GM18909 (cell line): ENCODE data around the gene MZF1.
"Not testable (repeated sequence)": the region's sequence is repeated elsewhere in the genome, so short reads cannot be mapped to it uniquely, and the experiment has no call there.

Experiments
- ATAC-seq: cut with Tn5 transposase; IDR thresholded peaks from one replicate; pipeline ENCODE4 v1.9.1; 2021; ENCODE audit warnings: mild to moderate bottlenecking; ENCODE audit not compliant: unreplicated experiment, poor library complexity

MZF1 gene

DNA sequence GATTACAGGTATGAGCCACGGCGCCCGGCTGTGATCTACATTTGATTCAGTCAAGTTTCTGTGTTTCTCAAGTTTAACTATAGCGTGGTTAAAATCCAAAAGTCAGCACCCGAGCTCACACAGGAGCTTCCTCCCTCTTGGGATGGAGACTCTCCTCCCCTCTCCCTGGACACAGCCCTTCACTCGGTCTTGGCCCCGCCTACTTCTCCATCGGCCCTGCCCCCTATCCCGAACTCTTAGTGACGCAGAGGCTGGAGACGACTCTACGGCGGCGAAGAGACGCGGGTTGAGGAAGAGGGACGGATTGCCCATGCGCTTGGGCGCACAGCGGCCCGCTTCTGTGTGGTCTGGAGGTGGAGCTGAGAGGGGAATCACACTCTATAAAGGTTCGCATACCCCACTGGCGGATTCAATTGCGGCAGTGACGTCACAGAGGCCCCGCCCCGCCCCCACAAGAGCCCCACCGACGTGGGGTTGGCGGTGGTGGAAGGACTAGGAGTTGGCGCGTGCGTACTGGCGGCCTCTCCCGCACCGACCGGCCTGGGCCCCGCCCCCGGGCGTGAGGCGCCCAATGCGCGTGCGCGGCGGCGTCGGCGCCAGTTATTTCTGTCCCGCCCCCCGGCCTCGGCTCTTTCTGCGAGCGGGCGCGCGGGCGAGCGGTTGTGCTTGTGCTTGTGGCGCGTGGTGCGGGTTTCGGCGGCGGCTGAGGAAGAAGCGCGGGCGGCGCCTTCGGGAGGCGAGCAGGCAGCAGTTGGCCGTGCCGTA, 29.1 kb downstream of the MZF1 start, which contains the start of gene TRIM28:
Gene TRIM28, plus strand, starts transcription at position 239 of the 765 bp plus-strand sequence. CDS start 694 bp downstream, outside the sequence.
- ATAC-seq: peak; percentile 78

DNA sequence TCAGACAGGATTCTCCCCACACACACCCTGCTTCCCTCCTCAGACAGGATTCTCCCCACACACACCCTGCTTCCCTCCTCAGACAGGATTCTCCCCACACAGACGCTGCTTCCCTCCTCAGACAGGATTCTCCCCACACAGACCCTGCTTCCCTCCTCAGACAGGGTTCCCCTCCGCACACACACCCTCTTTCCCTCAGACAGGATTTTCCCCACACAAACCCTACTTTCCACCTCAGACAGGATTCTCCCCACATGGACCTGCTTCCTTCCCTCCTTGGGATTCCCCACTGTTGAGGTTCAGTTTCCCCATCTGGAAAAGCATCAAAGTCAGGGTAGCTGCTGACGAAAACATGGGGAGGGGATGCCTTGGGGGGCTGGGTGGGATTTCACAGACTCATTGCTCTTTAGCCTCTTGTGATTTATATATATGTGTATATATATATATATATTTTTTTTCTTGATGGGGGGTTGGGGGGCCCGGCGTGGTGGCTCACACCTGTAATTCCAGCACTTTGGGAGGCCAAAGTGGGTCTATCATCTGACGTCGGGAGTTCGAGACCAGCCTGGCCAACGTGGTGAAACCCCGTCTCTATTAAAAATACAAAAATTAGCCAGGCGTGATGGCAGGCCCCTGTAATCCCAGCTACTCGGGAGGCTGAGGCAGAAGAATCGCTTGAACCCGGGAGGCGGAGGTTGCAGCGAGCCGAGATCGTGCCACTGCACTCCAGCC, 30.3 kb downstream of the MZF1 start:
- ATAC-seq: not testable (repeated sequence)

DNA sequence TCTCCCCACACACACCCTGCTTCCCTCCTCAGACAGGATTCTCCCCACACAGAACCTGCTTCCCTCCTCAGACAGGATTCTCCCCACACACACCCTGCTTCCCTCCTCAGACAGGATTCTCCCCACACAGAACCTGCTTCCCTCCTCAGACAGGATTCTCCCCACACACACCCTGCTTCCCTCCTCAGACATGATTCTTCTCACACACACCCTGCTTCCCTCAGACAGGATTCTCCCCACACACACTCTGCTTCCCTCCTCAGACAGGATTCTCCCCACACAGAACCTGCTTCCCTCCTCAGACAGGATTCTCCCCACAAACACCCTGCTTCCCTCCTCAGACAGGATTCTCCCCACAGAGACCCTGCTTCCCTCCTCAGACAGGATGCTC, 34.0 kb downstream of the MZF1 start:
- not testable (repeated sequence) for ATAC-seq

DNA sequence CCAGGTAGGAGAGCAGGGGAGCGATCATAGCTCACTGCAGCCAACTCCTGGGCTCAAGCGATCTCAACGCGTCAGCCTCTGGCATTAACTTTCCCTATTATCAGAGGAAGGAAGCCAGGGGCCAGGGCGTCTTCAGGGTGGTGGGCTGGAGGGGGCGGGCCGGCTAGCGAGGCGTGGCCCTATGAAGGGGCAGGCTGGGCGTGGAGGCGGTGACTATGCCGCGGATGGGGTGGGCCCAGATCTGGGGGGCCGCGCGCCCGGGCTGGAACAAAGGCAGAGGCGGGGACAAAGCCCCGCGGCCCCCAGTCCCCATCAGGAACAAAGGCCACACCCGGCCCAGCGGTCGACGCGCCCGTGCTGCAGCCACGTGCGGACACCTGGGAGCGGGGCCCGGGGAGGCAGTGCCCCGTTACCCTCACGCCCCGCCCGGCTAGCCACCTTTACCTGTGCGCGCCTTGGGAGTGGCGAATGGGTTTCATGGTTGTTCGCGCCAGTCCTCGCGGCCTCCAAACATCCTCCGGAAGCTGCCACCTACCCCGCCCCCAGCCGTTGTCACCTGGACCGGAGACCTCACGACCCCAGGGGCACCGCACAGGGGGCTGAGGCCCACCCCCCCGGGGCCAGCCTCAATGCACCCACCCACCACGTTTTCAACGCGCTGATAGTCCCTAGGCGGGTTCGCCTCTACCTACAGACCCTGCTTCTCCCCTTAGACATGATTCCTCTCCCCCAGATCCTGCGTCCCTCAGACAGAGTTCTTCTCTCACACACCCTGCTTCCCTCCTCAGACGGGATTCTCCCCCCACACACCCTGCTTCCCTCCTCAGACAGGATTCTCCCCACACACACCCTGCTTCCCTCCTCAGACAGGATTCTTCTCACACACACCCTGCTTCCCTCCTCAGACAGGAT, 34.6 kb downstream of the MZF1 start:
- ATAC-seq: no peak

DNA sequence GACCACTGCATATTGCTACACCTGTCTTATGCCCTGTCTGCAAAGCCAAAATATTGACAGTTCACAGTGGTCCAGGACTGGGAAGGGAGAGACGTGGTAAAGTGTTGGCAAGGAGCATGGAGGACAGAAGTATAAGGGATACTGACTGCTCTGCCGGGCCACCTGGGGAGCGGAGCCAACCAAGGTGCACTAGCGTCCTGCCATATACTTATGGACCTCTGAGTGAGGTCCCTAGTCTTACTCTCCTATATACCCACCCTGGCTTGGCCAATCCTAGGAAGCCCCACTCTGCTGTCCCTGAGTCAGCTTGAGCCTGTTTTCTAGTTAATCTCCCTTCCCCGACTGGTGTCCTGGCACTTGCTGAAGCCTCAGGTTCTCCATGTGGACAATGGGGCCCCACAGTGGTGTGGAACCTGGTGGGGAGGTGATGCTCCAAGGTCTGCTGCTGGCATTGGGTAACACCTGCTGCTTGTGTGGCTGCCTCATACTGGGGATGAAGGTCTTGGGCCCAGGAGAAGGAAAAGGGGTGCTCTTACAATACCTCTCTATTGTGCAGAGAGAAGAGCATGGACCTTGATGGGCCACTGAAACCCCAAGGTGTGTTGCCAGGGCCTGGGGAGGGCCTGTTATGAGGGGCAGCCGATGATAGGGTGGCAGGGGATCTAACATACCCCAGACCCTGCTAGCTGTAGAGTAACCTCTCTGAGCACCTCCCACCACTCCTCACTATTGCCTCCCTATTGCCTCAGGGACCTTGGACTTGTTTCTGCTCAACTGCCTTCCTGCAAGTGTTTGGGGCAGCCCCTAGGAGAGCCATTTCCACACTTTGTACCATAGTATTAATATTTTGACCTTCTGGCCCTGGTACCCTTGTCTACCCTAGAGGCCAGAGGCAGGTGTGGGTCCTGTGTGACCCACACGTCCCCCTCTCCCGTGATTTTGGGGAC, 36.0 kb downstream of the MZF1 start:
- ATAC-seq: no peak

DNA sequence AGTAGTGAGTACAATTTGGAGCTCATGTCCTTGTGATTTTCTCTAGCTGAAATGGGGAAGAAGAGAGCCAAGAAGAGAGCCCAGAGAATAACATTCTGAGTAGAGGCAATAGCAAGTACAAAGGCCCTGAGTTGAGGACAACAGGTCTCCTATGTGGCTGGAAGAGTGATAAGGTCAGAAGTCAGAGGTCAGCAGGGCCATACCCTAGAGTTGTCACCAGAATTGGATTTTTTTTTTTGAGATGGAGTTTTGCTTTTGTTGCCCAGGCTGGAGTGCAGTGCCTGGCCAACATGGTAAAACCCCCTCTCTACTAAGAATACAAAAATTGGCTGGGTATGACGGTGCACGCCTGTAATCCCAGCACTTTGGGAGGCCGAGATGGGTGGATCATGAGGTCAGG, 37.3 kb downstream of the MZF1 start:
- no peak for ATAC-seq

DNA sequence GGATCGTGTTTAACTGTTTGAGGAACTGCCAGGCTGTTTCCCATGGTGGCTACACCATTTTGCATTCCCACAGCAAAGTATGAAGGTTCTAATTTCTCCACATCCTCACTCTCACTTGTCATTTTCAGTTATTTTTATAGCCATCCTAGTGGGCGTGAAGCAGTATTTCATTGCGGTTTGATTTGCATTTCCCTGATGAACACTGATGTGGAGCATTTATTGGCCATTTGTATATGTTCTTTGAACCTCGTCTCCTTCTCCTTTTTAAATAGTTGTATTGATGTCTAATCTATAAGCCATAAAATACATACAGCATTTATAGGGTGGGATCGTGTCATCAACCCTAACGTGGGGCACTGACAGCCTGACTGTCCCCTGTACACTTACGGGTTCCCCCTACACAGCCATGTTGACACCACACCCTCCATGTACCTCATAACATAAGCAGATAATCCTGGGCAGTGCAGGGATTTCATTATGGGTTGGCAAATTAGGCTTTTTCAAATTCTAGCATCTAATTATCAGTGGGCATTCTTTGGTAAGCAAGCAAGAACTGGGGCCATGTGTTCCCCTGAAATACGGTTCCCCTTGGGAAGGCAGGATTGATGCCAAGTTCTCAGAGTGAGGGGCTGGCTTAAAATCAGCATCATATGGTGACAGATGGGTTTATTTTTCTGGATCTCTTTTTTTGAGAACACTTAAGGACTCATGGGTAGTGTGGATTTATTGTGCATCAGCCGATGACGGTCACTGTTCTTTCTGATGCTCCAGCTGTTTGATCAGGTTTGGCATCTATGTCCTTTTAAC, 41.9 kb downstream of the MZF1 start:
- ATAC-seq: no peak

DNA sequence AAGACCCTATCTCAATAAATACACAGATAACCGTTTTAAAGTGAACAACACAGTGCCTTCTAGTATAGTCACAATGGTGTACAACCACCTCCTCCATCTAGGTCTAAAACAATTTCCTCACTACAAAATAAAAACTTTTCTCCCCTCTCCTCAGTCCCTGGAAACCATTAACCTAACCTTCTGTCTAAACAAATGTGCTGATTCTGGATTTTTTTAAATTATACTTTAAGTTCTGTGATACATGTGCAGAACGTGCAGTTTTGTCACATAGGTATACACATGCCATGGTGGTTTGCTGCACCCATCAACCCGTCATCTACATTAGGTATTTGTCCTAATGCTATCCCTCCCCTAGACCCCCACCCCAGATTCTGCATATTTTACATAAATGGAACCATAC, 43.7 kb downstream of the MZF1 start:
- ATAC-seq: no peak

DNA sequence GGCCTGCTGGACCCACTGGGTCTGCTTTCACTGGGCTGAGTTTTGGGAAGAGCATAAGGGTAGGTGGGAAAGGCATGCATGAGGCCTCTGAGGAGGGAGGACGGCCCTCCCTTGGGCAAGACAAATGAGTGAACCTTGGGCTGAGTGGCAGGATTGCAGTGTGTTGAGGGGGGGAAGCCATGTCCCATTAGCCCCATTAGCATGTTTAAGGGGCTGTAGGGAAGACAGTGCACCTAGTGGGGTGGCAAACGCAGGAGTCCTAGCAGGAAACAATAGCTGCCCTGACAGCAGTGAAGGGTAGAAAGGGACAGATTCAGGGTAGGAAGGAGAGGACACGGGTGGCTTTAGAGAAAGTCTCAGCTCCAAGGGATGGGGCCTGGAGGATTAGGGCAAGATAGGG, 50.4 kb downstream of the MZF1 start:
- no peak for ATAC-seq

DNA sequence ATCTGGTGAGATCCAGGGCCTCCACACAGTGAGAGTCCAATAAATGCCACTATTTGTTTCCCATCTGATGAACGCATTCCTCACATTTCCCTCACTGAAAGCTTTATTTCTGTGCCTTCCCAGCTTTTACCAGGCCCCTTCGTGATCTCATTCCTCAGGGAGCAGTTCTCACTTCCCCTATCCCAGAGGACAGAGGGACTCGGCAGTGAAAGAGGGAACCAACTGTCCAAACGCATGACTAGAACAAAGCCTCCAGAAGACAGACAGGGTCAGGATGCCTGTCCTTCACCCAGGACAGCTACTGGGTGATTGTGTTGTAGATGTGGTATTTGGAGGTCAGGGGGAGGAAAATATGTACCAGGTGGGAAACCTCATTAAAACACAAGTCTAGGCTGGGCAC, 51.5 kb downstream of the MZF1 start:
- ATAC-seq: no peak

DNA sequence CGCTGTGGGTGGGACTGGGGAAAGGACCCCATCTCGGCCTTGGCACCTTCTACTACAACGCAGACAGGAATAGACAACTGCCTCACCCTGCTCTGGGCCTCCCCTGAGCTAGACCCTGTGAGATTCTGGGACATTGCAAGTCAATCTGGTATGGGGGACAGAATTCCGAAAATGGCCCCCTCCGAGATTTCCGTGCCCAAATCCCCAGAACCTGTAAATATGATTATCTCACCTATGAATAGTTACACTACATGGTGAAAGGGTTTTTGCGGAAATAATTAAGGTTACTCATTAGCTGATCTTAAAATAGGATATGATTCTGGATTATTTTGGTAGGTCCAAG, 52.9 kb downstream of the MZF1 start:
- no peak for ATAC-seq

DNA sequence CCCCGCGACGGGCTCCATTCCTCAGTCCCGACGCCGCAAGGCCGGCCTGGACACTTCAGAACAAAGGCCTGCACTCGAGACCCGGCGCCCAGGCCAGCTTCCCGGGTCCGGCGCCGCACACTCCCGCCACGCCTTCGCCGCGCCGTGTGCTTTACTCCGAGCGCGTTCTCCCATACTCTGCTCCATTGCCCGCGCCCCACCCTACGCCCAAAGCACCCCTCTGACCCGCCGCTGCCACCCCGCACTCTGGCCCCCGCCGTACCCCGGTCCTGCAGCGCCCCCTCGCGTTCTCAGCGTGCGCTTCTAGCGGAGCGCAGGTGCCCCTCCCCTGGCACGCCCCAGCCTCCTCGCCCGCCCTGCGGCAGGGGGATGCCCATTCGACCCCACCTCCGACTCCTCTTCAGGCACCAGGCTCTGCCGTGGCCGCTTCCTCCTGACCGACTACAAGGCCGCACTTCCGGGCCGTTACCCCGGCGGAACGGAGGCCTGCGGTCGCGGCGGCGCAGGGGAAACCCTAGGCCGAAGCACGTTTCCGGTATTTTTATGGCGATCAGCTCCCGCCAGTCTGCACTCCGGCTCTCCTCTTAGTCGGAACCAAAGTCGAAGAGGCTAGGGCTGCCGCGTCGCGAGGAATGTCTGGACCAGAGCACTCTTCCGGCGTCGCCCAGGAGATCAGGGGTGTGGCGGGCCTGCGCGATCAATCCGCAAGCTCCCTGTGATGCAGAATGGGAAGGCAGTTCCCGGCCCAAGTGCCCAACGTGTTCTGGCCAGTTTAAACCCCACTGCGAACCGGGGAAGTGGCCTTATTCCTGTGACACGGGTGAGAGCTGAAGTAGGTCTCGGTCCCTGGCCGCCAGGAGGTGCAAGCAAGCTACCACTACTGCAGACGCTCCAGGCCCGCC, 53.5 kb downstream of the MZF1 start, which contains the start of gene ZBTB45:
Gene ZBTB45, minus strand, starts transcription at position 456 of the 902 bp plus-strand sequence. CDS start 2,137 bp downstream, outside the sequence.
- peak; percentile 83 for ATAC-seq

DNA sequence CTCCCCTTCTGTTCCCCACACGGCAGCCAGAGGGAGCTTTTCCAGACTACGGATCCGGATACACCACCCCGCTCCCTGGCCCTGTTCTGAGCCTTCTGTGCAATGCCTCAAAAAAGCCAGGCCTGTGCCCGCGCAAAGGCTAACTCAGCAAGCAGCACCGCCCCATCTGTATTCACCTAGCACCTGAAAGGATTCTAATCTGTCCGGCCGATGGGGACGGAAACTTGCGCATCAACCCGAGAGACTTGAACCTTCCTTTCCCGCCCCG, 54.1 kb downstream of the MZF1 start:
- peak; percentile 2 for ATAC-seq

DNA sequence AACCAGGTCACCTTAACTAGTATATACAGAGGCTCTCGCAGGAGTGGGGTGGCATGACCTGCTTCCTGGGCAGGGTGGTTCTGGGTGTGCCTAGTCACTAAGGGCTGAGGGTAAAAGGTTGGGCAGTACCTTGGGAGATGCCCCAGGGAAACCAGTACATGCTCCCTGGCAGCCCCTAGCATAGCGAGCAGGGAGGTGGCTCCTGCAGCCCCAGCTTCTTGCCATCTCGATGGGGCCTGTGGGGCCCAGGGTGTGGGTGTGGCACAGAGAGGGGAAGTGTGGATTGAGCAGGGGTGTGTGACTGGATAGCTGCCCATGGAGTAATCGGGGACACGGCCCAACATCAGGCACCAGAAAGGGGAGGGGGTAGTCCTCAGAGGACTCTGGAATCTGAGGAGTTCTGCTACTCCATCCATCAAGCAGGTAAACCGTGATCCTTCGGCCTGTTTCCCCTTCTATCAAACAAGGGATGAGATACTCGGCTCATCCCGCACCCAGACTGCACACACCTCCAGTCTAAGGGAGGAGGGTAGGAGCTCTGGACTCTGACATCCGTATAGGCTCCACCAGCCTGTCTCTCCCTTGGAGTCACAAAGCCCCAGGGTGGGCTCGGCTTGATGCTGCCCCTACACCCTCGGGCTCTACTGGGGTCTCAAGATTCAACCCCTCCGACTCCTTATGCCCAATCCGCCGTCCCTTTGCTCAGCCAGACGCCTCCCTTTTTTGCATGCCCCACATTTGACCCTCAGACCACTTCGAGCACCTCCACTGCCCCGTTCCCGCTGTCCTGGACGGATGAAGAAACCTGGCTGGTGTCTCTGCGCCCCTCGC, 54.7 kb downstream of the MZF1 start:
- ATAC-seq: no peak

DNA sequence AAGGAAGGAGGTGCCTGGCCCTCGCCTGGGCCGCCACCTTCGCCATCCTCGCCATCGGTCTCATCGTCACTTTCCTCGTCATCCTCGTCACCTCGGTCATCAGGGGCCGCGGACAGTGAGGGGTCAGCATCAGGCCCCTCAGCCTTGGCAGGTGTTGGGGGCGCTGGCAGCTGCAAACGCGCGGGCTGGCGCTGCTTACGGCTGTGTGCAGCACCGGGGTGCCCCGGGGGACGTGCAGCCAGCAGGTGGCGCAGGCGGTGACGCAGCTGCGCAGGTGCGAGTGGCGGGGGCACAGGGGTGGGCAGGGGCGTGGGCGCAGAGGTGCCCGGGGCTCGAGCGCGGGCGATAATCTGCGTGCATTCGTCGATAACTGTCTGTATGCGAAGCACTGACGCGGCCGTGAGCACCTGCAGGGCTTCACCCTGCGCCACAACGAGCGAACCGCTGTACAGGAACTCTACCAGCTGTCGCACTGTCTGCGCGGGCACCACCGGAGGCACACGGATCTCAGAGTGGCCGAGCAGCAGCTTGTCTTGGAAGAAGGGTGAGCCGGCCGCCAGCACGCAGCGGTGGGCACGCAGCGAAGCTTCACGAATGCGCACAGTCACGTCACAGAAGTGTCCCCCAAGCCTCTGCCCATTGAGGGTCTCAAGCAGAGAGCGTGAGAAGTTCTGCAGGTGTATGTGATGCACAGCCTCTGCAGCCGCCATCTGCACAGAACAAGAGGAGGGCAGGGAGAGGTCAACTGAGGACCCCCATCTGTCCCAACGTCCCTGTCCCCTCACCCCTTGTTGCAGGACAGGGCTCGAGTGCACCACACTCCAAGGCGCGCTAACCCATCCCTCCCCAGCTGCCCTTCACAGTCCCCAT, 55.9 kb downstream of the MZF1 start:
- no peak for ATAC-seq

DNA sequence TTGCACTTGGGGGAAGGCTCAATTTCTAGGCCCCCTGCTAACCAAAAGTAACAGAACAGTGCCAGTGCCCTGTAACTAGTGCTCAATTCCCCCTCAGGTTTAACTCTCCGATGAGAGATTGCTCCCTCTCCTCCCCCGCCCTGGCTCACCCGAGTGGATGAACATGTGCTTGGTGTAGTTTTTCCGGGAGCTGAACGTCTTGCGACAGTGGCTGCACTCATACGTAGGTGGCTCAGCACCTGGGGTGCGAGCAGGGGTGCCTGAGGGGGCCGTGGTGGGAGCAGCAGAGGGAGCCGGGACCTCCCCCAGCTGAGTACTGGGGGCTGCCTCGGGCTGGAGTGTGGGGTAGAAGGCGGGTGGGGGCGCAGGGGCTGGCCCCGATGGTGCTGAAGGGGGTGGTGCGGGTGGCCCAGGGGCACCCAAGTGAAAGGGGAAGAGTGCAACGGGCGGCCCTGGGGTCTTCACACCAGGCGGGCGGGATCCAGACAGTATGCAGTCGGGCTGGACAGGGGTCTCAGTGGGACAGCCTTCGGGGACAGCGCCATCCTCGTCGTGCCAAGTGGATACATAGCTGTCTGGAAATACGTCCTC, 56.8 kb downstream of the MZF1 start:
- ATAC-seq: no peak
